Hippocampal formation (tissue), 2 donors: ENCODE data around the gene FAM186B.
"Not testable (repeated sequence)": the region's sequence is repeated elsewhere in the genome, so short reads cannot be mapped to it uniquely, and the experiment has no call there.

Experiments used
- DNase-seq, 2 donors: peaks; one replicate each; lab custom pipeline; 2025; lab: John Stamatoyannopoulos, UW

Gene FAM186B, protein sequence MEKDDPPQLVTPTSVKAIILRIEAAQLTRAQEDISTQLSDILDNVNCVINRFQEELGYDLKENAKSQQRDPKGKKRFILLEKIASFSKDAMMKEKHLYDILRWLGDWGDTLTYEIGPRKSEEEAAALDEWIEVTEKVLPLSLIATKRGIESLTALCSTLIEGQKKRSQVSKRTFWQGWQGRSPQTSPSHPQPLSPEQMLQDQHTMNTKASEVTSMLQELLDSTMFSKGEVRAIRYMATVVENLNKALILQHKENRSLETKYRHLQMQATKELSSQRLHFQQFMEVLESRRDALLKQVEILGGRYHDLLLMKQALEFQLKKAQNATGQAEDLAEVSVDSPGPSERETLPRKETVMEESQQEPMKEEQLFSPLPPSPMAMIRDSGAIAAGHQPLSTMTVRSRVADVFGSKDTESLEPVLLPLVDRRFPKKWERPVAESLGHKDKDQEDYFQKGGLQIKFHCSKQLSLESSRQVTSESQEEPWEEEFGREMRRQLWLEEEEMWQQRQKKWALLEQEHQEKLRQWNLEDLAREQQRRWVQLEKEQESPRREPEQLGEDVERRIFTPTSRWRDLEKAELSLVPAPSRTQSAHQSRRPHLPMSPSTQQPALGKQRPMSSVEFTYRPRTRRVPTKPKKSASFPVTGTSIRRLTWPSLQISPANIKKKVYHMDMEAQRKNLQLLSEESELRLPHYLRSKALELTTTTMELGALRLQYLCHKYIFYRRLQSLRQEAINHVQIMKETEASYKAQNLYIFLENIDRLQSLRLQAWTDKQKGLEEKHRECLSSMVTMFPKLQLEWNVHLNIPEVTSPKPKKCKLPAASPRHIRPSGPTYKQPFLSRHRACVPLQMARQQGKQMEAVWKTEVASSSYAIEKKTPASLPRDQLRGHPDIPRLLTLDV

GRCh38 chr12:49605539-49605938 lies at the start of gene FAM186B:
Gene FAM186B, minus strand, starts transcription at chr12:49605639. Its CDS starts 162 bp downstream, at chr12:49605477.
- DNase-seq, result not testable (repeated sequence)

- DNase-seq, result no peak
Measured at GRCh38 chr12:49654715-49655114, 49.3 kb upstream of the FAM186B start.

DNA sequence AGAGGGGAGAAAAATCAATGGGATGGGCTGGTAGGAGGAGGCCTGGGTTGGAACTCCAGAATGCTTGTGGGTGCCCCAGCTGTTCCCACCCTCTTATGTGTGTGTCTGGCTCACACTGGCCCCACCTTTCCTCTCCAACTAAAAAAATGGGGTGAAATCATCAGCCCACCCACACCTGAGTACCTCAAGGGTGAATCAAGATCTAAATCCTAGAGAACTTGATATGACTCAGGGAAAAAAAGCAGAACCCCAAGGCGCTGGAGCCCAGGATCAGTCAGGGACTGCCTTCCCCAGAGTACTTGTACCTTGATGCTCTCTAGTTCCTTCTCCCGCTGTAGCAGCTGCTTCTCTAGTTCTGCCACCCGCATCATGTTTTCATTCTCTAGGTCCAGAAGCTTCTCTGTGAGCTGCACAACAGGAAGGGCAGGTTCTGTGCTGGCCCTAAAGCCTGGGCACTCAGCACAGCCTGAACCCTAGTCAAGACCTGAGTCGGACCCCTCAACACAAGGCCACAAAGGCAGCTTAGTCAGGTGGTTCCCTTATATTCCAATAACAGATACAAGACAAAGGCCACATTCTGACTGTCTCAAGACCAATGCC lies 47.6 kb upstream of the FAM186B start:
- no peak for DNase-seq

GRCh38 chr12:49651855-49652254 lies 46.4 kb upstream of the FAM186B start:
- no peak for DNase-seq

DNA sequence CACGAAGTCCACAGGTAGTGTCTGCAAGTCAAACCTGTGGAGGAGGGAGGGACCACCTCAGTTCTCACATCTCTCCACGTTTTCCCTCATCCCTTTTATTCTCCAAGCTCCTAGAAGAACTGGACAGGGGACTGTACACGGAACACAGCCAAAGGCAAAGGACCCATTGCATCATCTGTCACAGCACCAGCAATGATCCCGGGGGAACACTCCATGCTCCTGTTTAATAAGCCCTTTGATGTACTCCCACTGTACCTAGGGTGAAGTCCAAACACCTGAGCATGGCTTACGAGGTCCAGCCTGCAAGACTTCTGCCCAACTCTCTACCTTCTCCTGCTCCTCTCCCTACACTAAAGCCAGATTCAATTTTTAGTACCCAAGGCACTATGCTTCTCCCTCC lies 44.5 kb upstream of the FAM186B start:
- no peak for DNase-seq

DNA sequence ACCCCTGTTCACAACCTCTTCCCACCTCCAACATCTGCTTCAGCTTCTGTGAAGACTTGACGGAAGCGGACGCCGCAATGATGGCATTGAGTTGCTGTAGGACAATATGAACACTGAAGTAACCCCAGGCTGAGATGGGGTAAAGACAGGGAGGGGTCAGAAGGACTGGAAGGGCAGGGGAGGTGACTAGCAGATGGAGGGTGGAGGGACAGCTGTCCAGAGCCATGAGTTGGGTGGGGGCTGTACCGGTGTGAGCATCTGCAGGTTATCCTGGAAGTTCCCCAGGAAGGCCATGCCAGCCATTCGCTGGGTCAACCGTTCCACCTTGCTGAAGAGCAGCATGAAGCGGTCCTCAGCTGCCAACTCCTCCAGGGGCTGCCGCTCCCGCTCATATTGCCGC lies 44.0 kb upstream of the FAM186B start:
- no peak for DNase-seq

- DNase-seq, result no peak
Measured at GRCh38 chr12:49648712-49649003, 43.2 kb upstream of the FAM186B start.

DNA sequence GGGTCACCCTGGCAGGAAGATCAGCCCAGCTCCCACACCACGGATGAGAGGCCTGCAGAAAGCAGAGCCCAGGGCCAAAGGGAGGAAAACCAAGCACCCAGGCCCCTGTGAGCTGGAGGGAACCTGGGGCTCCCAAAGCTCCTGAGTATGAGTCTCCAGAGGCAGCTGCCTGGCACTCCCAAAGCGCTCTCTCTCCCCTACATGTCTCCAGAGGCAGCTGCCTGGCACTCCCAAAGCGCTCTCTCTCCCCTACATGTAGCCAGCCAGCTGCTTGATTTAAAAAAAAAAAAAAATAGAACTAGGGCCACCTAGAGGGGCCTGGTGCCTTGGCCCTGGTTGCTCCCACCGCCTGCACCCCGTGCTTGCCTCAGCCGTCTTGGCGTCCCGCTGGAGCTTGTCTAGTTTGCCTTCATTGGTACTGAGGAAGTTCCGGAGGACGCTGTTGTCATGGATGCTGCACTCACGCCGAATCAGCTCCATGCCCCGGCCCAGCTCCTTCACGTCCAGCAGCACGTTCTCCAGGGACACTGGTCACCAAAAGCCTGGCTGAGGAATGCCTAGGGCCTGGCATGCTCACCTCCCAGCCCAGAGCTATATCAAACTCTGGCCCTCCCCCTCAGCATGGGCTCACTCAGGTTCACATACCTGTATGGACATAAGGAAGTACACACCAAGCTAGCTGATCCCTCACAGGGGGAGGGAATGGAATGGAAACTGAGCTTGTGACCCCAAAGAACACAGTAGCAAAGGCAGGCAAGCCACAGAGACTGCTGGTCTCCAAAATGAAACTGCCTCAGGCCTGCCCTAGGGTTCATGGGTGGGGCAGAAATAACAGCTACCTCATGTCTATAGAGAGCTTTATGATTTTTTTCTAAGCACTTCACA lies 42.6 kb upstream of the FAM186B start:
- no peak for DNase-seq

GRCh38 chr12:49646871-49647654 lies 41.6 kb upstream of the FAM186B start:
- no peak for DNase-seq

- DNase-seq, result no peak
Measured at GRCh38 chr12:49646331-49646830, 40.9 kb upstream of the FAM186B start.

DNA sequence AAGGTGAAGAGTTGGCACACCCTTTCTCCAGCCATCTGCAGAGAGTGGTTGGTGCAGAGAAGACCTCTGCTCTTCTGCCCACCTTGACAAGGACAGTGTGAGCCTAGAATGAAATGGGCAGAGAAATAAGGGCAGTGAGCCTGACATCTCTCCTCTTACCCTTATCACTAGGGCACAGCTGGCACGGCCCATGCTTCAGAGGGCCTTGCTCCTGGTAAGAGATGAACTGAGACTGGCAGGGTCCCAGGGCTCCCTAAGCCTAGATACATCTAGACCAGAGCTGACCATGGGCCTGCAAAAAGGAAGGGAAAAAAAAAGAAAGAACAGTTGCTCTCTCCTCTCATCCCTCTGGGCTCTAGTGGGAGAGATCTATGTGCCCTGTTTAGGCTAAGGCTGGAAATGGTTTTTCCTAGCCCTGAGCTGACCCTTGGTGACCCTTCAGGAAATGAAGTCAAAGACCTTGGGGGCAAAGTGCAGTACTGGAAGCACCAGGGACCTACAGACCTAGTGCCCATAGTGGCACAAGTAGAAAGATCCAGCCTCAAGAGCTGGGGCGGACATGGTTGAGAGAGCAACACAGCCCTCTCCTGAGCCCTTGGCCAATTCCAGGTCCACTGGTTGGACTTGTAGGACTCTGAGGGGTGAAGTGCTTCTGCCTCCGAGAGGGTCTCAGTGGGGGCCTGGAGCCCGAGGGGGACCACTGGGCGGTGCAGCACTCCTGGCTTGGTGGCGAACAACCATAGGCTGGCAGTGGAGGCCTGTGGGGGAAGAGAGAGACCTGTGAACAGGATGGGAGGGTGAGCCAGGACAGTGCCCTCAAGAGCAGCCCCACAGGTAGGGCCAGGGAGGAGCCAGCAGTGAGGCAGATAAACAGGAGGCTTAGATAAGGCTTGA lies 40.0 kb upstream of the FAM186B start:
- no peak for DNase-seq

DNA sequence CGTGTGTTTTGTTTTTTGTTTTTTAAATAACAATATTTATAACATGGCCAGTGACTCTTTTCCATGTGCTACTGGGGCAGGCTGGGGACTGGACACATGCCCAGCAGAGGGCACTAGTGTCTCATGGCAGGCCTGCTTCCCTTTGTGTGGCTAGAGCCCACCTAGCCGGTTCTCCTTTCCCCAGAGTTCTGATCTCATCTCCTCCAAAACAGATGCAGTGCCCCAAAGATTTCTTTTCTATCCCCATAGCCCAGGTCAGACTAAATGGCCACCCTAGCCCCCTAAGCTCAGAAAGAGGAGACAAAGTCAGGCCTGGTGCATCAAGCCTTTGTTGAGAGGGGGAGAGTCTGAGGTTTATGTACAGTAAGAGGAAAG lies 39.2 kb upstream of the FAM186B start:
- peak; percentile 79 for DNase-seq

DNA sequence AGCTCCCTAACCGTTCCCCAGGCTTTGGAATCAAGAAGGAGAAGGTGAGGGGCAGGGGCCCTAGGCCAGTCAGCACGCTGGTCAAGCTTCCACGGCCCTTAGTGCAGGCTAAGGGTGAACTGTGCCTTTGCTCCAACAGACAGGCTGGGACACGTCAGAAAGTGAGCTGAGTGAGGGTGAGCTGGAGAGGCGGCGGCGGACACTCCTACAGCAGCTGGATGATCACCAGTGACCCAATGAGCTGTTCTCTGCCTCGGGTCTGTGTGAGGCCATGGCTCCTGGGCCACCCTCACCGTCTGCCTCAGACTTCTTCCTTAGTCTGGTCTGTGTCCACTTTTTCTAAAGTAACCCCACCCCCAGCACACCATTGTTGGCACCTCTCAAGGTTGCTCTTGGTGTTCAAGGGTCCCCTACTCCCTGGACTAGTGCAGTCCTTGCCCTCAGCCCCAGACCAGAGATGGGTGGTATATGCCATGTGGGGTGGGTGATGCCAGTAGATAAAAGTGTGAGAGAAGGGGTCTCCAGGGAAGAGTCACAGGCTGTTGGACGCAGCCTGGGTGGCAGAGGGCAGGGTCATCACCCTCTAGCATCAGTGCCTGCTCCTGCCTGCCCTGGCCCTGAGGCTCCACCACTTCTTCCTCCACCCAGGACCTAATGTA lies 38.7 kb upstream of the FAM186B start:
- no peak for DNase-seq

GRCh38 chr12:49643135-49643534 lies 37.7 kb upstream of the FAM186B start:
- no peak for DNase-seq

DNA sequence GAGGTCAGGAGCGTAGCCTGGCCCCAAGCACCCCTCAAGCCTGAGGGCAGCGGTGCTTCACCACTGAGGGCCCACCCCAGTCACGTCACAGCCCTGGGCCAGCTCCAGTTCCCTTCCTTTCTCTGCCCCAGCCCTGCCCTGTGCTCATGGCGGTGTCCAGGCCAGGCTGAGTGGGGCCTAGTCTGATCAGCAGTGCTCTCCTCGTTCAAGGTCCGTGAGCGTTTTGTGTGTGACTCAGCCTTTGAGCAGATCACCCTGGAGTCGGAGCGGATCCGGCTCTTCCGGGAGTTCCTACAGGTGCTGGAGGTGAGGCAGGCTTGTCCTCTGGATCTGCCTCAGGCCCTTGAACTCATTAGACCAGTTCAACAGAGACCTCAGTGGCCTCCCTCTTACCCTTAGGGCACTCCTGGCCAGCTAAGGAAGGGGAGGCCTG lies 36.9 kb upstream of the FAM186B start:
- DNase-seq, result no peak

DNA sequence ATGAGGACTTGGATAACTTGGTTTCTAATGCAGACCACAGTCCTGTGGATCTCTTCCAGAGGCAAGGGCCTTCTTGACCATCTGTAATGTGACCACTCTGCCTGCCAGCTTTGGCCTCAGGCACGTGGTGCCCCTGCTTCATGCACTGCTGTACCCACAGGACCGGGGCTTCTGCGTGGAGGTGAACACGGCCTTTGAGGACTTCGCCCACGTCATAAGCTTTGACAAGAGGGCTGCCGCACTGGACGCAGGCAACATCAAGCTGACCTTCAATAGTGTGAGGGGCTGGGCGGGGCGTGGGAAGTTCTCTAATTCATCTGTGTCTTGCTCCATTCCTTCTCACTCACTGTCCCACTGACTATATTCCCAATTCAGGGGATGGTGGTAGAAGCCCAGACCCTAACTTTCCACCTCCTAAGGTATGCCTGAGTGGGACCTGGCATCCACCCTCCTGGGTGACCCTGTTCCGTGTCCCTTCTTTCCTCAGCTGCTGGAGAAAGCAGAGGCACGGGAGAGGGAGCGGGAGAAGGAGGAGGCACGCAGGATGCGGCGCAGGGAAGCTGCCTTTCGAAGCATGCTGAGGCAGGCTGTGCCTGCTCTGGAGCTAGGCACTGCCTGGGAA lies 36.4 kb upstream of the FAM186B start:
- no peak for DNase-seq

GRCh38 chr12:49636979-49637755 lies 31.7 kb upstream of the FAM186B start:
- peak; percentile 50 to 79 for DNase-seq

- no peak for DNase-seq
Measured at GRCh38 chr12:49636574-49636973, 31.1 kb upstream of the FAM186B start.
